Neural crest cell (in vitro differentiated cells): ENCODE data around the gene CSGALNACT2. TPM values are rescaled to one million over a fixed set of nuclear protein-coding genes. Genes with fewer than 3 reads are reported as not detected.

Source experiments
- DNase-seq: peaks from one replicate; pipeline ENCODE4 v3.0.0; 2021; ENCODE audit warnings: low read depth, mixed read lengths, low spot score
- H3K27ac Mint-ChIP-seq: one replicate; pipeline ENCODE4 v1.8.0; 2021; ENCODE audit warnings: mild to moderate bottlenecking, mixed read lengths; ENCODE audit not compliant: unreplicated experiment
- H3K27me3 Mint-ChIP-seq: 2 replicates; pipeline ENCODE4 v1.8.0; 2021; ENCODE audit warnings: low read depth, mild to moderate bottlenecking, mixed read lengths
- H3K36me3 Mint-ChIP-seq: 2 replicates; pipeline ENCODE4 v1.8.0; 2021; ENCODE audit warnings: low read depth, mild to moderate bottlenecking, mixed read lengths
- H3K4me1 Mint-ChIP-seq: 2 replicates; pipeline ENCODE4 v1.8.0; 2021; ENCODE audit warnings: mixed read lengths
- H3K4me3 Mint-ChIP-seq: one replicate; pipeline ENCODE4 v1.8.0; 2021; ENCODE audit warnings: mild to moderate bottlenecking, mixed read lengths
- H3K9me3 Mint-ChIP-seq: 2 replicates; pipeline ENCODE4 v1.8.0; 2021; ENCODE audit warnings: mixed read lengths
- total RNA-seq: library from RNA; stranded (reverse); gene quantifications from 2 replicates; pipeline ENCODE4 v1.2.1, GENCODE V29; 2021
- TF ChIP-seq, protein P1 (sequence below): fragments of 200-600 bp; sonication (generic); conservative IDR thresholded peaks from 2 replicates; pipeline ENCODE4 v1.5.0; 2021; ENCODE audit warnings: antibody characterized with exemption, mild to moderate bottlenecking

CSGALNACT2 gene
- total RNA-seq, 1 donor from 2014 or later = 14.6 TPM

DNA sequence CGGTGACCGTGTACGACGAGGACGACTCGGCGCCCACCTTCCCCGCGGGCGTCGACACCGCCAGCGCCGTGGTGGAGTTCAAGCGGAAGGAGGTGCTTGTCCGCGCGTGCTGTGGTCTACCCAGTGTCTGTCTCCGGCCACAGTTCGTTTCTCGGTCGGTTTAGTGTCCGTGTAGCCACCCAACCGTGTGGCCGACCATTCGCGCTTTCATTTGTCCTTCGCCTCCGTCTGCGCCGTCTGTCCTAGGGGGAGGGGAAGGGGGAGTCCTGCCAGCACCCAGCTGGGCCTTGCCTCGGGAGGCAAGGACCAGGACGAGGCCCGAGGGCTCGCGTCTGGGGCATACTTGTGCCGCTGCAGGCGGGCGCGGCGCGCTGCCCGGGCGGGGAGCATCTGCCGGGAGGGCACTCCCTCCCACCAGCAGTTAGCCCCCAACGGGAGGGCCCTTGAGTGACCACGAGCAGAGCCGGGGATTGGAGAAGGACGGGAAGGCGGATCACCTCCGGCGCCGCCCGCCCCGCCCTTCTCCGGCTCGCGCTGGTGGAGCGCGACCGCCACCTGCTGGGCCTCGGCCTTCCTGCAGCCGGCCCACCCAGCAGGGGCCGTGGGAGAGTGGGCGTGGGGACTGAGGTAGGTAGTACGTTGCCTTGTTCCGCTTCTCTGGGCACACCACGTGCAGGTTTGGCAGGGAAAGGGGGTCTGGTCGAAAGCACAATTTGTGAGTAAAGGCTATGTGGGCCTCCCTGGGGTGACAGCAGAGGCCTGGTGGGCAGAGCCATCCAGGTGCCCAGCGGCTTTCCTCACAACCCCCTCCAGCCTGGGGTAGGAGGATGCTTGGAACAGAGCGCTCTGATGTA is 32.9 kb upstream of the CSGALNACT2 start:
- peak; percentile 84 for DNase-seq
- H3K4me3 Mint-ChIP-seq = peak overlapping the region; percentile 79
- peaks cover 29% of the 10 kb centered on the region for H3K27me3 Mint-ChIP-seq
- no peaks in the 10 kb centered on the region for H3K9me3 Mint-ChIP-seq
- H3K36me3 Mint-ChIP-seq = no peaks in the 10 kb centered on the region
- no peak overlapping the region for H3K27ac Mint-ChIP-seq
- H3K4me1 Mint-ChIP-seq = no peaks in the 10 kb centered on the region
- TF ChIP-seq, protein P1, sequence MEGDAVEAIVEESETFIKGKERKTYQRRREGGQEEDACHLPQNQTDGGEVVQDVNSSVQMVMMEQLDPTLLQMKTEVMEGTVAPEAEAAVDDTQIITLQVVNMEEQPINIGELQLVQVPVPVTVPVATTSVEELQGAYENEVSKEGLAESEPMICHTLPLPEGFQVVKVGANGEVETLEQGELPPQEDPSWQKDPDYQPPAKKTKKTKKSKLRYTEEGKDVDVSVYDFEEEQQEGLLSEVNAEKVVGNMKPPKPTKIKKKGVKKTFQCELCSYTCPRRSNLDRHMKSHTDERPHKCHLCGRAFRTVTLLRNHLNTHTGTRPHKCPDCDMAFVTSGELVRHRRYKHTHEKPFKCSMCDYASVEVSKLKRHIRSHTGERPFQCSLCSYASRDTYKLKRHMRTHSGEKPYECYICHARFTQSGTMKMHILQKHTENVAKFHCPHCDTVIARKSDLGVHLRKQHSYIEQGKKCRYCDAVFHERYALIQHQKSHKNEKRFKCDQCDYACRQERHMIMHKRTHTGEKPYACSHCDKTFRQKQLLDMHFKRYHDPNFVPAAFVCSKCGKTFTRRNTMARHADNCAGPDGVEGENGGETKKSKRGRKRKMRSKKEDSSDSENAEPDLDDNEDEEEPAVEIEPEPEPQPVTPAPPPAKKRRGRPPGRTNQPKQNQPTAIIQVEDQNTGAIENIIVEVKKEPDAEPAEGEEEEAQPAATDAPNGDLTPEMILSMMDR = peak; percentile 99

DNA sequence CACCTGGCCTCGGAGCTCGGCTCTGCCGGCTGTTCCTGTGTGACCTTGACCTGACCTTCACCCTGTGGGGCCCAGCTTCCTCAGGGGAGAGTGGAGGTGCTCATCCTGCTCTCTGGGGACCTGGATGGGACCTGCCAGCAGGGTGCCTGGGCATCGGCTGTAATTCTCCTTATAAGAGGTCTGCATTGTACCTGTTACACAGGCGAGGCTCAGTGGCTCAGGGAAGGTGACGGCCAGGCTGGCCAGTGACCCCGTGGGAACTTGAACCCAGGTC is 32.4 kb upstream of the CSGALNACT2 start:
- TF ChIP-seq, protein P1 = no peak
- no peak overlapping the region for H3K27ac Mint-ChIP-seq
- H3K9me3 Mint-ChIP-seq = no peaks in the 10 kb centered on the region
- H3K4me1 Mint-ChIP-seq = no peaks in the 10 kb centered on the region
- peaks cover 29% of the 10 kb centered on the region for H3K27me3 Mint-ChIP-seq
- no peaks in the 10 kb centered on the region for H3K36me3 Mint-ChIP-seq
- H3K4me3 Mint-ChIP-seq = no peak overlapping the region
- DNase-seq = no peak

DNA sequence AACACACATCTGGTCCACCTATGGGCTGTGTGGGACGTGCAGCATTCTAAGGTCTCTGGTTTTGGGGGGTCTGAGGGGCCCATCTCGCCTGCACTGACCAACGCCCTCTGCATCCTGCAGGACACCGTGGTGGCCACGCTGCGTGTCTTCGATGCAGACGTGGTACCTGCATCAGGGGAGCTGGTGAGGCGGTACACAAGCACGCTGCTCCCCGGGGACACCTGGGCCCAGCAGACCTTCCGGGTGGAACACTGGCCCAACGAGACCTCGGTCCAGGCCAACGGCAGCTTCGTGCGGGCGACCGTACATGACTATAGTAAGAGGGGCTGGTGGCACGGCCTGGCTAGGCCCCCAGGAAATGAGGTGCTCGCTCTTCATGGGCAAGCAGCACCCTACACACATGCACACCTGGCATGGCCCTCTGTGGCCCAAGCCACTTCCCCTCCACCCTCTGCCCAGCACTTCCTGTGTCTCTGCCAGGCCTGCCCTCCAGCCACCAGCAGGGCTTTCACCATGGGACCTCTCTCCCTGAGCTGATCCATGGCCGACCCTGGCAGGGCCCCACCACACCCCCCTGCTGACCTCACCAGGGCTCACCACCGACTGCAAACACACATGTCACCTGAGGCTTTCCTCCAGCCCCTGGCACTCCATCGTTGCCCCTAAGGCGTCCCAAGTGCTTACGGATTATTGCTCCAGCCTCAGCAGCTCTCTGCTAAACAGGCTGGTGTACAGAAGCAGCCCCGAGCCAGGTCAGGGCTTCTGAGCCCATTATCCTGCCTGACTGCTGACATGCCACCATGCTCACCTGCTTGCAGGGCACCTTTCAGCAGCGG is 31.8 kb upstream of the CSGALNACT2 start:
- H3K36me3 Mint-ChIP-seq = no peaks in the 10 kb centered on the region
- no peaks in the 10 kb centered on the region for H3K4me1 Mint-ChIP-seq
- no peak for DNase-seq
- no peaks in the 10 kb centered on the region for H3K9me3 Mint-ChIP-seq
- no peak overlapping the region for H3K4me3 Mint-ChIP-seq
- TF ChIP-seq, protein P1 = no peak
- peaks cover 29% of the 10 kb centered on the region for H3K27me3 Mint-ChIP-seq
- no peak overlapping the region for H3K27ac Mint-ChIP-seq

DNA sequence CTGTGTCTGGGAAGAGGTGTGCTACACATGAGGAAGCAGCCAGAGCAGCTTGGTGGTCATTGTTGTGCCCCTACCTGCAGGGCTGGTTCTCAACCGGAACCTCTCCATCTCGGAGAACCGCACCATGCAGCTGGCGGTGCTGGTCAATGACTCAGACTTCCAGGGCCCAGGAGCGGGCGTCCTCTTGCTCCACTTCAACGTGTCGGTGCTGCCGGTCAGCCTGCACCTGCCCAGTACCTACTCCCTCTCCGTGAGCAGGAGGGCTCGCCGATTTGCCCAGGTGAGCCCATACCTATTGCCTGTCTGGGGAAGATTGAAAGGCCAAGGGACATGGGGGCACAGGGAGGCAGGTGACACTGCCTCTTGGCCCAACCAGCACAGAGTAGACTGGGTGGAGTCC is 29.3 kb upstream of the CSGALNACT2 start:
- Mint-ChIP-seq H3K9me3 (no peaks in the 10 kb centered on the region), H3K4me1 (no peaks in the 10 kb centered on the region), H3K27me3 (peaks cover 12% of the 10 kb centered on the region), H3K36me3 (no peaks in the 10 kb centered on the region), H3K27ac (no peak overlapping the region), H3K4me3 (no peak overlapping the region)
- TF ChIP-seq, protein P1 = no peak
- no peak for DNase-seq

DNA sequence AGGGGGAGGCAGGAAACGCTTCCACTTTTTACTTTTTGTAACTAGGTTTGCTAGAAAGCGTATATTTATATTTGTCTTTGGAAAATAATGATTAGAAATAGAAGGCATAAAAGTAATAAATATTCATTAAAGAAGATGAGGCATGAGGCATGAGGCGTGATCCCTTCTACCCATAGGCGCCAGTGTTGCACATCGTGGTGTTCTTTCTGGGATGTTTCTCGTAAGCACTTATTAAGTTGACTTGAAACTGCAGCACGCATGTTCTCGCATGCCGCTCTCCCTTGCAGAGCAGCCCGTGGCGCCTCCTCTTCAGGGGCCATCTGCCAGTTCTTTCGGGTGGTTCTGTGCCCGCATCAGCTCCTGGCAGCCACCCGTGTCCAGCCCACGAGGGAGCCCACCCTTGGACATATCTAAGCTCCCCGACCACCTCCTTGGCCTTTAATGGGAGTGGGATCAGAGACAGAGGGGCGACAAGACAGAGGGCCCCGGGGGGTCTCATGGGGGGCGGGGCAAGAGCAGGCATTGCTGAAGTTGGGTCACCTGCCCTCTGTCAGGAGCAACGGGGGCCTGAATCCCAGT is 28.5 kb upstream of the CSGALNACT2 start:
- Mint-ChIP-seq H3K27ac (no peak overlapping the region), H3K36me3 (no peaks in the 10 kb centered on the region), H3K9me3 (no peaks in the 10 kb centered on the region), H3K4me1 (no peaks in the 10 kb centered on the region), H3K4me3 (no peak overlapping the region), H3K27me3 (peaks cover 5% of the 10 kb centered on the region)
- TF ChIP-seq, protein P1 = no peak
- no peak for DNase-seq
